Testis (tissue), 3 donors: Measurements from ENCODE around the gene CPM. TPM values are rescaled to one million over a fixed set of nuclear protein-coding genes. Genes with fewer than 3 reads are reported as not detected.
"Not testable (repeated sequence)": the region's sequence is repeated elsewhere in the genome, so short reads cannot be mapped to it uniquely, and the experiment has no call there.

Source experiments
- DNase-seq: peaks from one replicate; pipeline ENCODE4 v3.0.0-alpha.2; 2019
- H3K27ac ChIP-seq, 2 donors: fragments of 200-600 bp; sonication (generic); one replicate each; pipeline ENCODE4 v1.5.1; 2019
- H3K27me3 ChIP-seq: fragments of 200-600 bp; sonication (generic); one replicate; pipeline ENCODE4 v1.5.1; 2019
- H3K36me3 ChIP-seq: fragments of 200-600 bp; sonication (generic); one replicate; pipeline ENCODE4 v1.5.1; 2017; ENCODE audit warnings: low read depth; ENCODE audit errors: missing control alignments
- H3K4me1 ChIP-seq: fragments of 200-600 bp; sonication (generic); one replicate; pipeline ENCODE4 v1.5.1; 2019
- H3K4me3 ChIP-seq, 2 donors: fragments of 200-600 bp; sonication (generic); one replicate each; pipeline ENCODE4 v1.5.1; 2017 to 2019
- H3K9me3 ChIP-seq: fragments of 200-600 bp; sonication (generic); one replicate; pipeline ENCODE4 v1.5.1; 2017
- POLR2A ChIP-seq: fragments of 450-650 bp; IDR thresholded peaks from one replicate; pipeline ENCODE4 v1.6.1; 2017; ENCODE audit warnings: antibody characterized with exemption, mild to moderate bottlenecking, moderate library complexity
- WGBS, 2 donors: methylation state at CpG; one replicate each; pipeline ENCODE4 v1.1.5; 2018; 5-methylcytosine and 5-hydroxymethylcytosine counted together
- intact Hi-C: fragments of 100-400 bp; cut with DNase I; formaldehyde crosslinking; loops from one replicate; pipeline ENCODE4 v1.15.1; 2023; ENCODE audit warnings: low total_unique reads
- polyA plus RNA-seq: library from polyadenylated mRNA; stranded (reverse); fragments of 350-450 nt; fragmentation: Illumina TruSeq; extraction: RNeasy Lipid Tissue Mini Kit (QIAGEN cat#74804); gene quantifications from one replicate; pipeline ENCODE4 v1.2.3, GENCODE V29; 2014; ENCODE audit warnings: low read depth, low replicate concordance; ENCODE audit not compliant: insufficient read depth
- total RNA-seq, 2 donors: library from RNA; depleted of rRNA; stranded (reverse); fragments of >200 nt; gene quantifications; one replicate each; pipeline ENCODE4 v1.2.3, GENCODE V29; 2016
- TF ChIP-seq, protein P1 (sequence below), 3 experiments: fragments of 450-650 bp in 2 of 3; fragments of 200-600 bp in 1 of 3; sonication (generic) in 1 of 3; IDR thresholded peaks; one replicate each; pipeline ENCODE4 v1.5.1; 2016 to 2019; ENCODE audit warnings: antibody characterized with exemption in 3 of 3, mild to moderate bottlenecking in 2 of 3, moderate library complexity in 1 of 3

Gene CPM
- total and polyA plus RNA-seq, 3 donors from 2014 or later: 9.3 to 38.0 (median 22.5) TPM

DNA sequence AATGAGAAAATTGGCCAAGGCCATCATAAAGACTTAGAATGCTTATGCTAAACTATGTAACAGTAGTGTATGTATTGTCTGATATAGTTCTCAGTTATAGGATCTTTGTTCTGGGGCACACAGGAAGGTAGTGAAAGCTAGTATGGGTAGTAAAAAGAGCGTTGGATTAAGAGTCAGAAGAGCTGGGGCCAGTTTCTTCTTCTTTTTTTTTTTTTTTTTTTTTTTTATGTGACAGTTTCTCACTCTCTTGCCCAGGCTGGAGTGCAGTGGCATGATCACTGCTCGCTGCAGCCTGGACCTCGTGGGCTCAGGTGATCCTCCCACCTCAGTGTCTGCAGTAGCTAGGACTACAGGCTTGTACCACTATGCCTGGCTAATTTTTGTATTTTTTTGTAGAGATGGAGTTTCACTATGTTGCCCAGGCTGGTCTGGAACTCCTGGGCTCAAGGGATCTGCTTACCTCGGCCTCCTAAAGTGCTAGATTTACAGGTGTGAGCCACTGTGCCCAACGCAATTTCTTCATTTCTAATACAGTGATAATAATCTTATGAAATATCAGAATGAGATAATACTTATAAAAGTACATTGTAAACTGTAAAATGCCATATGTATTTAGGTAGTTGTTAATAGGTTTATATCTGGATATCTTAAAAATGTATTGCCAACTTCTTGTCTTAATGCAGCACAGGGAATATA is 117.6 kb downstream of the CPM start:
- H3K4me3 ChIP-seq: no peak overlapping the region
- WGBS, 2 donors: 78 to 80% methylated on average over 5 of the region's 5 CpGs
- TF ChIP-seq, protein P1, sequence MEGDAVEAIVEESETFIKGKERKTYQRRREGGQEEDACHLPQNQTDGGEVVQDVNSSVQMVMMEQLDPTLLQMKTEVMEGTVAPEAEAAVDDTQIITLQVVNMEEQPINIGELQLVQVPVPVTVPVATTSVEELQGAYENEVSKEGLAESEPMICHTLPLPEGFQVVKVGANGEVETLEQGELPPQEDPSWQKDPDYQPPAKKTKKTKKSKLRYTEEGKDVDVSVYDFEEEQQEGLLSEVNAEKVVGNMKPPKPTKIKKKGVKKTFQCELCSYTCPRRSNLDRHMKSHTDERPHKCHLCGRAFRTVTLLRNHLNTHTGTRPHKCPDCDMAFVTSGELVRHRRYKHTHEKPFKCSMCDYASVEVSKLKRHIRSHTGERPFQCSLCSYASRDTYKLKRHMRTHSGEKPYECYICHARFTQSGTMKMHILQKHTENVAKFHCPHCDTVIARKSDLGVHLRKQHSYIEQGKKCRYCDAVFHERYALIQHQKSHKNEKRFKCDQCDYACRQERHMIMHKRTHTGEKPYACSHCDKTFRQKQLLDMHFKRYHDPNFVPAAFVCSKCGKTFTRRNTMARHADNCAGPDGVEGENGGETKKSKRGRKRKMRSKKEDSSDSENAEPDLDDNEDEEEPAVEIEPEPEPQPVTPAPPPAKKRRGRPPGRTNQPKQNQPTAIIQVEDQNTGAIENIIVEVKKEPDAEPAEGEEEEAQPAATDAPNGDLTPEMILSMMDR (IDR thresholded peaks at IDR 0.05): no peak
- TF ChIP-seq POLR2A: no peak
- DNase-seq: no peak
- no peaks in the 10 kb centered on the region for H3K9me3 ChIP-seq
- no peaks in the 10 kb centered on the region for H3K36me3 ChIP-seq
- H3K27ac ChIP-seq: no peak overlapping the region
- H3K27me3 ChIP-seq: no peaks in the 10 kb centered on the region
- peaks cover 4% of the 10 kb centered on the region for H3K4me1 ChIP-seq
- intact Hi-C loops: no loop called here

DNA sequence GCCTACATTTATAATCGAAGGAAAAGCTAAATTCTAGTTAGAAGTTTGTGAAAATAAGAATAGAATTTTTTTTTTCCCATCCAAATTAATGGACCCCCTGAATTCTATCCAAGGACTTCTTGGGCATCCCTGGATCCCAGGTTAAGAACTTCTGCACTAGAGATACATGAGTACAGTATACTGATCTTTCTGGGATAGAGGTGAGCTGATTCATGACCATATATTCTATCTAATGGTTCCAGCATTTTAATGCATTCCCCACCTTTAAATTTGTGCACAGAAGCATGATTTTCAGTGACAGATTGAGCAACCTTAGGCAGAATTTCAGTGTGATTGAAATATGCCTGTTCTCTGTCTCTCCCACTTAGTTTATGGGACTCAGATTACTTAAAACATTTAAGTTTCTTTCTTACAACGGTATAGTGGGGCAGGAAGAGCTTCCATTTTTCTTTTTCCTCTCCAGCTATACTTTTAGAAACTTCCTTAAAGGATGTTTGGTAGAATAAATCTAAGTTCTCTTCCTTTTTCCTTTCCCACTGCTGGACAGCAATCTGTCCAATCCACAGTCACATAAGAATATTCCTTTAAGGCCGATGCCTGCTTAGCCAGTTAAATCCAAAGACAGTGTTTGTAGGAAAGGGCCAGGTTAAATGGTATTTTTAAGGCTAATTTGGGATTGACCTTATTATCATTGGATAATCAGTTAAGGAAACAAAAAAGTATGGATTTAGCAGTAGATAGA is 118.3 kb downstream of the CPM start:
- no peaks in the 10 kb centered on the region for H3K9me3 ChIP-seq
- WGBS, 2 donors: 81 to 87% methylated on average over 3 of the region's 3 CpGs
- no peak for DNase-seq
- H3K27ac ChIP-seq: no peak overlapping the region
- no peak overlapping the region for H3K4me3 ChIP-seq
- peaks cover 4% of the 10 kb centered on the region for H3K4me1 ChIP-seq
- TF ChIP-seq, protein P1 (IDR thresholded peaks at IDR 0.05): no peak
- TF ChIP-seq POLR2A: no peak
- H3K27me3 ChIP-seq: no peaks in the 10 kb centered on the region
- H3K36me3 ChIP-seq: no peaks in the 10 kb centered on the region
- intact Hi-C loops: no loop called here

DNA sequence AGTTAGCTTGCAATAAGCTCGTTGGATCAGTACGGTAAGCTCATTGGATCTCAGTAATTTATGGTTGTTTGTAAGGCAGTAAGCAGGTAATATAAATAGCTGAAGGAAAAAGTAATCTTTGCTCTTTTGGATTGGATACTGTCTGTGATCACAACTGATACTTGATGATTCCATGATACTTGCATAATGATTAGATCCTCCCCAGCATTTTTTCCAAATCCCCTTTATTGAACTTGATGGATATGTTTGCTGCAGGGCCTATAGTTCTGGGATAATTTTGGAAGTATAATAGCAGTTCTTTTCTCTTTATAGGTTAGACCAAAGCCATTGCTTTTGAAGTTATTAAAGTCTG is 119.8 kb downstream of the CPM start:
- no peak overlapping the region for H3K4me3 ChIP-seq
- no peaks in the 10 kb centered on the region for H3K36me3 ChIP-seq
- no peaks in the 10 kb centered on the region for H3K9me3 ChIP-seq
- no peak overlapping the region for H3K27ac ChIP-seq
- peaks cover 4% of the 10 kb centered on the region for H3K4me1 ChIP-seq
- 70% methylated on average over 2 of the region's 2 CpGs for WGBS, 2 donors
- no peak for TF ChIP-seq POLR2A
- TF ChIP-seq, protein P1 (IDR thresholded peaks at IDR 0.05): no peak
- intact Hi-C loops: no loop called here
- H3K27me3 ChIP-seq: no peaks in the 10 kb centered on the region
- no peak for DNase-seq

DNA sequence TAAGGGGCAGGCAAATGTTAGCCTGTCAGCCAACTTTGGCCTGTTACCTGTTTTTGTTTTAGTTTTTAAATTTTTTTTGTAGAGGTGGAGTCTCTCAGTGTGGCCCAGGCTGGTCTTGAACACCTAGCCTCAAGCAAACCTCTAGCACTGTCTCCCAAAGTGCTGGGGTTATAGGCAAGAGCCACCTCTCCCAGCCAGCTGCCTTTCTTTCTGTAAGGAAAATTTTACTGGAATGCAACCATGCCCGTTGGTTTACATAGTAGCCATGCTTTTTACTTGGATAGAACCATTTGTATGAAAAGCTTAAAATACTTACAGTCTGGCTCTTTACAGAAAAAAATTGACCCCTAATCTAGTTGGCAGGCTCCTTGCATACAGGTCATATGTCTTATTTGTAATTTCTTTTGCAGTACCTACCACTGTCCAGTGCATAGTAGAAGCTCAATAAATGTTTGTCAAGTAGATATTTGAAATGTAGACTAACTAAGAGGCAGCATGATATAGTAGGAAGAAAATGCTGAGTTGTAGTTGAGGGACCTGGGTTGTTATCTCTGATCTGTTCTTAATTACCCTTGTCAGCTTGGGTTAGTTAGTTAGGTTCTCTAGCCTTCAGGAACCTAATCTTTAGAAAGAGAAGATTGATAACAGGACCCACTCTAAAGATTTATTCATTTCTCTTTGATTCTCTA is 120.3 kb downstream of the CPM start:
- no peaks in the 10 kb centered on the region for H3K9me3 ChIP-seq
- intact Hi-C loops: no loop called here
- no peak for DNase-seq
- H3K27ac ChIP-seq: no peak overlapping the region
- H3K36me3 ChIP-seq: no peaks in the 10 kb centered on the region
- WGBS, 2 donors: 72 to 79% methylated on average over 1 of the region's 1 CpG
- TF ChIP-seq POLR2A: no peak
- TF ChIP-seq, protein P1 (IDR thresholded peaks at IDR 0.05): no peak
- peaks cover 4% of the 10 kb centered on the region for H3K4me1 ChIP-seq
- H3K4me3 ChIP-seq: no peak overlapping the region
- no peaks in the 10 kb centered on the region for H3K27me3 ChIP-seq

DNA sequence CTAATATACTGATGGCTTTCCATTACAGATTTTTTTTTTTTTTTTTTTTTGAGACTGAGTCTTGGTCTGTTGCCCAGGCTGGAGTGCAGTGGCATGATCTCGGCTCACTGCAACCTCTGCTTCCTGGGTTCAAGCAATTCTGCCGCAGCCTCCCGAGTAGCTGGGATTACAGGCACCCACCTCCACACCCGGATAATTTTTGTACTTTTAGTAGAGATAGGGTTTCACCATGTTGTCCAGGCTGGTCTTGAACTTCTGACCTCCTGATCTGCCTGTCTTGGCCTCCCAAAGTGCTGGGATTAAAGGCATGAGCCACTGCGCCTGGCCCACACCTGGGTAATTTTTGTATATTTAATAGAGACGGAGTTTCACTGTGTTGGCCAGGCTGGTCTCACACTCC is 121.4 kb downstream of the CPM start:
- H3K4me1 ChIP-seq, intact Hi-C loops, H3K36me3 ChIP-seq, H3K4me3 ChIP-seq, H3K27ac ChIP-seq, H3K27me3 ChIP-seq, H3K9me3 ChIP-seq, DNase-seq: not testable (repeated sequence)
- WGBS, 2 donors: 87 to 91% methylated on average over 6 of the region's 6 CpGs

DNA sequence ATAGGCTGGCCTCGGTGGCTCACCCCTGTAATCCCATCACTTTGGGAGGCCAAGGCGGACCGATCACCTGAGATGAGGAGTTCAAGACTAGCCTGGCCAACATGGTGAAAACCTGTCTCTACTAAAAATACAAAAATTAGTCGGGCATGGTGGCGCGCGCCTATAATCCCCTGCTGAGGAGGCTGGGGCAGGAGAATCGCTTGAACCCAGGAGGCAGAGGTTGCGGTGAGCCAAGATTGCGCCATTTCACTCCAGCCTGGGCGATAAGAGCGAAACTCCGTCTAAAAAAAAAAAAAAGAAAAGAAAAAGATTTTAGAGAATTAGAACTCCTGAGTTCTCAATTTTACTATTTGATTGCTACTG is 123.0 kb downstream of the CPM start:
- intact Hi-C loops, H3K36me3 ChIP-seq, H3K9me3 ChIP-seq, DNase-seq, H3K27ac ChIP-seq, H3K27me3 ChIP-seq, H3K4me1 ChIP-seq, H3K4me3 ChIP-seq: not testable (repeated sequence)
- WGBS, 2 donors: 73 to 87% methylated on average over 13 of the region's 13 CpGs
